Hepatocyte (in vitro differentiated cells): ENCODE results near the gene KLK15. TPM values are rescaled to one million over a fixed set of nuclear protein-coding genes. Genes with fewer than 3 reads are reported as not detected.

Experiments used
- DNase-seq: peaks from one replicate; pipeline ENCODE4 v3.0.0-alpha.2; 2016; ENCODE audit warnings: low spot score
- H2AFZ ChIP-seq: fragments of 200-600 bp; sonication (generic); 2 replicates; pipeline ENCODE4 v1.6.0; 2016; ENCODE audit warnings: antibody characterized with exemption, mild to moderate bottlenecking
- H3K27ac ChIP-seq: fragments of 200-600 bp; sonication (generic); 2 replicates; pipeline ENCODE4 v1.5.1; 2016; ENCODE audit warnings: mild to moderate bottlenecking
- H3K27me3 ChIP-seq: fragments of 200-600 bp; sonication (generic); 2 replicates; pipeline ENCODE4 v1.6.1; 2016
- H3K36me3 ChIP-seq: fragments of 200-600 bp; sonication (generic); replicated peaks from 2 replicates; pipeline ENCODE4 v1.5.1; 2016; ENCODE audit warnings: low read depth; ENCODE audit not compliant: insufficient read depth
- H3K4me1 ChIP-seq: fragments of 200-600 bp; sonication (generic); 2 replicates; pipeline ENCODE4 v1.5.1; 2016; ENCODE audit warnings: mild to moderate bottlenecking, moderate library complexity; ENCODE audit not compliant: insufficient read depth
- H3K4me2 ChIP-seq: fragments of 200-600 bp; sonication (generic); 2 replicates; pipeline ENCODE4 v1.6.0; 2016
- H3K4me3 ChIP-seq: fragments of 200-600 bp; sonication (generic); 2 replicates; pipeline ENCODE4 v1.5.1; 2016; ENCODE audit warnings: mild to moderate bottlenecking
- H3K79me2 ChIP-seq: fragments of 200-600 bp; sonication (generic); 2 replicates; pipeline ENCODE4 v1.6.0; 2017; ENCODE audit warnings: mild to moderate bottlenecking
- H3K9me2 ChIP-seq: fragments of 200-600 bp; sonication (generic); replicated peaks from 2 replicates; pipeline ENCODE4 v1.6.0; 2017; ENCODE audit warnings: mild to moderate bottlenecking; ENCODE audit not compliant: insufficient read depth
- H3K9me3 ChIP-seq: fragments of 200-600 bp; sonication (generic); 2 replicates; pipeline ENCODE4 v1.5.1; 2016; ENCODE audit warnings: low read depth, mild to moderate bottlenecking
- H4K20me1 ChIP-seq: fragments of 200-600 bp; sonication (generic); 2 replicates; pipeline ENCODE4 v1.6.0; 2016; ENCODE audit warnings: mild to moderate bottlenecking; ENCODE audit not compliant: insufficient read depth, poor library complexity, severe bottlenecking
- EZH2 ChIP-seq: fragments of 200-600 bp; sonication (generic); IDR thresholded peaks from 2 replicates; pipeline ENCODE4 v1.6.1; 2016; ENCODE audit warnings: antibody characterized with exemption, mild to moderate bottlenecking, borderline replicate concordance
- EZH2phosphoT487 ChIP-seq: fragments of 200-600 bp; sonication (generic); IDR thresholded peaks from one replicate; pipeline ENCODE4 v1.6.1; 2018; ENCODE audit warnings: antibody characterized with exemption, mild to moderate bottlenecking, low read depth, moderate library complexity; ENCODE audit not compliant: unreplicated experiment, severe bottlenecking
- WGBS: methylation state at CpG from one replicate; pipeline ENCODE4 v1.1.6; 2016; ENCODE audit warnings: low lambda C conversion rate; ENCODE audit errors: missing lambda C conversion rate; 5-methylcytosine and 5-hydroxymethylcytosine counted together
- polyA plus RNA-seq: library from polyadenylated mRNA; unstranded; fragments of >200 nt; fragmentation: Nextera tagmentation; extraction: Ambion mirVana; gene quantifications from 2 replicates; pipeline ENCODE4 v1.2.1, GENCODE V29; 2016
- total RNA-seq: library from RNA; depleted of rRNA; stranded (reverse); fragments of >200 nt; gene quantifications from 2 replicates; pipeline ENCODE4 v1.2.3, GENCODE V29; 2014
- TF ChIP-seq, protein P1 (sequence below): fragments of 200-600 bp; sonication (generic); IDR thresholded peaks from 2 replicates; pipeline ENCODE4 v1.5.1; 2016; ENCODE audit warnings: antibody characterized with exemption, mild to moderate bottlenecking; ENCODE audit not compliant: poor library complexity

The KLK15 gene
- total and polyA plus RNA-seq, 2 experiments from 2014 or later, result not detected

DNA sequence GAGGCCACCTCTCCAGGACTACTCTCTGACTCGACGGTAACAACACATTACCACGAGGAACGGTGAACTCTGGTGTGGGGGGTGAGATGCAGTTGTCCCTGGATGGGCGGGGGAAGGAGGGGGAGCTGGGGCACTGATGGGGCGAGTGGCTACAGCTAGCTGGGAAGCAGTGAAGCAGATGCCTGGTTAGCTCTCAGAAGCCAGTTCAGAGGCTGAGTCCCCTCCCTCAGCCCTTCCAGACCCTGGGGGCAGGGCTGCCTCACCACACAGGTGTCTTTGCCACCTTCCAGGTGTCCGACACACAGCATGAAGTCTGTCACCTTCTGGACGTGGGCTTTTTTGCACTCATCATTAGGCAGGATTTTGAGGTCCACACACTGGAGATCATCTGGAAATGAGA is 13.7 kb downstream of the KLK15 start:
- Histone ChIP-seq H2AFZ (no peak overlapping the region), H3K27ac (no peak overlapping the region), H3K4me2 (peak overlapping the region; percentile 67), H3K9me2 (no peaks in the 10 kb centered on the region), H3K4me3 (no peak overlapping the region), H3K36me3 (no peaks in the 10 kb centered on the region), H3K4me1 (peaks cover 10% of the 10 kb centered on the region), H3K9me3 (no peaks in the 10 kb centered on the region), H3K79me2 (no peaks in the 10 kb centered on the region), H4K20me1 (no peaks in the 10 kb centered on the region), H3K27me3 (peaks cover 58% of the 10 kb centered on the region)
- WGBS, result 49% methylated on average over 8 of the region's 8 CpGs
- TF ChIP-seq EZH2phosphoT487, result no peak
- DNase-seq, result no peak

GRCh38 chr19:50818859-50819472 is 14.4 kb downstream of the KLK15 start:
- H3K79me2 ChIP-seq, result no peaks in the 10 kb centered on the region
- no peaks in the 10 kb centered on the region for H3K36me3 ChIP-seq
- H3K9me2 ChIP-seq, result no peaks in the 10 kb centered on the region
- no peak overlapping the region for H3K4me3 ChIP-seq
- TF ChIP-seq EZH2, result no peak
- TF ChIP-seq EZH2phosphoT487, result no peak
- TF ChIP-seq, protein P1, sequence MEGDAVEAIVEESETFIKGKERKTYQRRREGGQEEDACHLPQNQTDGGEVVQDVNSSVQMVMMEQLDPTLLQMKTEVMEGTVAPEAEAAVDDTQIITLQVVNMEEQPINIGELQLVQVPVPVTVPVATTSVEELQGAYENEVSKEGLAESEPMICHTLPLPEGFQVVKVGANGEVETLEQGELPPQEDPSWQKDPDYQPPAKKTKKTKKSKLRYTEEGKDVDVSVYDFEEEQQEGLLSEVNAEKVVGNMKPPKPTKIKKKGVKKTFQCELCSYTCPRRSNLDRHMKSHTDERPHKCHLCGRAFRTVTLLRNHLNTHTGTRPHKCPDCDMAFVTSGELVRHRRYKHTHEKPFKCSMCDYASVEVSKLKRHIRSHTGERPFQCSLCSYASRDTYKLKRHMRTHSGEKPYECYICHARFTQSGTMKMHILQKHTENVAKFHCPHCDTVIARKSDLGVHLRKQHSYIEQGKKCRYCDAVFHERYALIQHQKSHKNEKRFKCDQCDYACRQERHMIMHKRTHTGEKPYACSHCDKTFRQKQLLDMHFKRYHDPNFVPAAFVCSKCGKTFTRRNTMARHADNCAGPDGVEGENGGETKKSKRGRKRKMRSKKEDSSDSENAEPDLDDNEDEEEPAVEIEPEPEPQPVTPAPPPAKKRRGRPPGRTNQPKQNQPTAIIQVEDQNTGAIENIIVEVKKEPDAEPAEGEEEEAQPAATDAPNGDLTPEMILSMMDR, result no peak
- DNase-seq, result no peak
- H3K4me1 ChIP-seq, result peaks cover 10% of the 10 kb centered on the region
- no peak overlapping the region for H3K4me2 ChIP-seq
- H2AFZ ChIP-seq, result no peak overlapping the region
- peaks cover 58% of the 10 kb centered on the region for H3K27me3 ChIP-seq
- H3K9me3 ChIP-seq, result no peaks in the 10 kb centered on the region
- no peaks in the 10 kb centered on the region for H4K20me1 ChIP-seq
- 83% methylated on average over 12 of the region's 12 CpGs for WGBS
- no peak overlapping the region for H3K27ac ChIP-seq

DNA sequence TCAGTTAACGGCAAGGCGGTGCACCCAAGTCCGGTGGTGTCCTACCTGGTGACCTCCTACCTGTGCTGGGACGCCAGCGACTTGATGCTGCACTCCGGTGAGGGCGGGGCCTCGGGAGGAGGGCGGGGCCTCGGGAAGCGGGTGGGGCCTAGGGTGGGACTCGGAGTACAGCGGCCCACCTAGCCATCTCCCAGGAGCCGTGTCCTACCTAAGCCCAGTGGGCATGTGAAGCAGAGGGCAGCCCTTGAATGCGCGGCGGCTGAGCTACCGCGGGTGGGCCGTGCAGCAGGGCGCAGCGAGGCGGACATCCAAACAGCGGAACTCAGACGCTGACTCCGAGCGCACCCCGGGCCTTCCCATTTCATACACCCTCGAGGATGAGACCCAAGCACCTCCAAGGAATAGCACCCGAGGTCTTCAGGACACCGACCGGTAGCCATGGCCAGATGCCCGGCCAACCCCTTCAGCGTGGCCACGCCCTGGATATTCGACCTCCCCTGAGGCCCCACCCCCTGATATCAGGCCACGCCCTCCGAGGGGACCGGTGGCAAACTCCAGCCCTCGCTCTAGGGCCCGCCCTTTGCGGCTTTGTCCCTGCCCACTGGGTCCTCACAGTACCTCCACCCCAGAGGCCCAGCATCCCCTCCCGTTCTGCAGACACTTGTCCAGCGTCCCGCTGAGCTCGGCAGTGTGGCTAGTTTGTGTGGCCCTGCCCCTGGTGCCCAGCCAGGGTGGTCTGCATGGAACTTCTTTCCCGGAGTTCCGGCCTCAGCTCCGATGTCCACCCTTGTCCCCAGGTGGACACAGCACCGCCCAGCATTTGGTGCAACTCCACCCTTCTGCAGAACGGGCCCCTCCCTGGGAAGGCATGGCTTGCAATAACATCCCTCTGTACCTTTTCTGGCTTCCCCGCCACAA is 15.2 kb downstream of the KLK15 start:
- Histone ChIP-seq H2AFZ (no peak overlapping the region), H4K20me1 (no peaks in the 10 kb centered on the region), H3K4me2 (peak overlapping the region; percentile 80), H3K4me3 (no peak overlapping the region), H3K9me2 (no peaks in the 10 kb centered on the region), H3K9me3 (no peaks in the 10 kb centered on the region), H3K27me3 (peaks cover 58% of the 10 kb centered on the region), H3K36me3 (no peaks in the 10 kb centered on the region), H3K4me1 (peaks cover 10% of the 10 kb centered on the region), H3K79me2 (no peaks in the 10 kb centered on the region), H3K27ac (no peak overlapping the region)
- no peak for TF ChIP-seq EZH2
- no peak for TF ChIP-seq EZH2phosphoT487
- TF ChIP-seq, protein P1, result no peak
- WGBS, result 16% methylated on average over 36 of the region's 52 CpGs
- peak; percentile 77 for DNase-seq

DNA sequence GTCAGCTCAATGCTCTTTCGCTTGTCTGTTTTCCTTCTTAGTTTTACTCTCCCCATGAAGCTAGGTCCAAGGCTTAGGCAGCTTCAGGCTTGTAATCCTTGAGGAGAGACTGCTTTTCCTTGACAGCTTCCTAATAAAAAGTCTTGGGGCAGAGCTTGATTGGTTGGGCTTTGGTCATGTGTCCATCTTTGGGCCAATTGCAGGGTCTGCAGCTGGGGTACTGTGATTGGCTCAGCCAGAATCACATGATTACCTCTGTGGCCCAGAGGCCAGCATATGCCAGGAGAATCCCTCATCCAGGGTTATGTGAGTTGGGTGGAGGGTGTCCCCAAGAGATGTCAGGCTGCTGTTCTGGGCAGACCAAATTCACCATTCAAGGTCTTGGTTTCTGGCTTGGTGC is 17.9 kb downstream of the KLK15 start:
- no peak for TF ChIP-seq EZH2phosphoT487
- 84% methylated on average over 1 of the region's 1 CpG for WGBS

More for the DNA sequence above, 17.9 kb downstream of the KLK15 start:
- no peak overlapping the region for H3K4me2 ChIP-seq
- peaks cover 2% of the 10 kb centered on the region for H3K4me1 ChIP-seq
- no peaks in the 10 kb centered on the region for H3K36me3 ChIP-seq
- H3K9me3 ChIP-seq, result no peaks in the 10 kb centered on the region
- H2AFZ ChIP-seq, result no peak overlapping the region
- H3K27me3 ChIP-seq, result peaks cover 44% of the 10 kb centered on the region
- H3K4me3 ChIP-seq, result no peak overlapping the region
- H3K79me2 ChIP-seq, result no peaks in the 10 kb centered on the region
- H4K20me1 ChIP-seq, result no peaks in the 10 kb centered on the region
- DNase-seq, result no peak
- no peaks in the 10 kb centered on the region for H3K9me2 ChIP-seq
- H3K27ac ChIP-seq, result no peak overlapping the region
